GM12892 (cell line): ENCODE measurements around the gene BMP2K.

Experiments
- POLR2A ChIP-seq: IDR thresholded peaks from 2 replicates; pipeline ENCODE4 v1.6.1; 2011; ENCODE audit warnings: low read depth, low read length, control low read depth
- POLR2AphosphoS5 ChIP-seq: IDR thresholded peaks from 2 replicates; pipeline ENCODE4 v1.6.1; 2011; ENCODE audit warnings: low read depth, low read length, control low read depth

GRCh38 chr4:78951862-78952472 is 175.8 kb downstream of the BMP2K start:
- TF ChIP-seq POLR2A (no peak), POLR2AphosphoS5 (no peak)
